Neuronal stem cell (in vitro differentiated cells): ENCODE measurements around the gene CAMTA1. TPM values are rescaled to one million over a fixed set of nuclear protein-coding genes. Genes with fewer than 3 reads are reported as not detected.

Experiments used
- DNase-seq: peaks from one replicate; pipeline ENCODE4 v3.0.0-alpha.2; 2013; ENCODE audit warnings: low spot score
- H2AFZ ChIP-seq: one replicate; pipeline ENCODE4 v1.6.1; 2013; ENCODE audit warnings: mild to moderate bottlenecking, low read length, inconsistent platforms
- H2AK5ac ChIP-seq: 2 replicates; pipeline ENCODE4 v1.6.1; 2013; ENCODE audit warnings: low read depth, mild to moderate bottlenecking, inconsistent platforms, low read length, moderate library complexity, mixed read lengths
- H2BK120ac ChIP-seq: 2 replicates; pipeline ENCODE4 v1.6.1; 2013; ENCODE audit warnings: low read depth, mild to moderate bottlenecking, inconsistent platforms, low read length, moderate library complexity, mixed read lengths
- H2BK12ac ChIP-seq: one replicate; pipeline ENCODE4 v1.6.1; 2013; ENCODE audit warnings: low read length, inconsistent platforms
- H2BK15ac ChIP-seq: 2 replicates; pipeline ENCODE4 v1.6.1; 2013; ENCODE audit warnings: mild to moderate bottlenecking, low read length, inconsistent platforms, mixed read lengths
- H2BK5ac ChIP-seq: one replicate; pipeline ENCODE4 v1.6.1; 2013; ENCODE audit warnings: inconsistent platforms, mild to moderate bottlenecking, low read length, moderate library complexity
- H3K14ac ChIP-seq: one replicate; pipeline ENCODE4 v1.6.1; 2013; ENCODE audit warnings: low read length, inconsistent platforms
- H3K18ac ChIP-seq: 2 replicates; pipeline ENCODE4 v1.6.1; 2013; ENCODE audit warnings: low read length, inconsistent platforms
- H3K23ac ChIP-seq: 2 replicates; pipeline ENCODE4 v1.6.1; 2013; ENCODE audit warnings: low read depth, mild to moderate bottlenecking, mixed read lengths, low read length, inconsistent platforms; ENCODE audit not compliant: poor library complexity
- H3K27ac ChIP-seq: replicated peaks from 3 replicates; pipeline ENCODE4 v1.5.1; 2013; ENCODE audit warnings: low read length, inconsistent platforms
- H3K27me3 ChIP-seq, 3 experiments: 2 replicates each; pipeline ENCODE4 v1.6.1; 2013; ENCODE audit warnings: low read length in 3 of 3, mild to moderate bottlenecking in 2 of 3, inconsistent platforms in 1 of 3, low read depth in 1 of 3, mixed read lengths in 1 of 3, moderate library complexity in 1 of 3; ENCODE audit not compliant: control insufficient read depth in 3 of 3, insufficient read depth in 3 of 3
- H3K36me3 ChIP-seq, 2 donors: replicated peaks in 1 of 2; 2 replicates each; pipeline ENCODE4 v1.6.1; 2013; ENCODE audit warnings: low read length in 2 of 2; ENCODE audit not compliant: control insufficient read depth in 2 of 2, insufficient read depth in 2 of 2
- H3K4ac ChIP-seq: 2 replicates; pipeline ENCODE4 v1.6.1; 2013; ENCODE audit warnings: inconsistent platforms, mild to moderate bottlenecking, low read length, moderate library complexity
- H3K4me1 ChIP-seq, 2 donors: 1 replicate in 1 of 2; 2 replicates in 1 of 2; pipeline ENCODE4 v1.6.1; 2013; ENCODE audit warnings: low read length in 2 of 2, low read depth in 1 of 2; ENCODE audit not compliant: control insufficient read depth in 2 of 2, insufficient read depth in 1 of 2
- H3K4me2 ChIP-seq: one replicate; pipeline ENCODE4 v1.6.1; 2013; ENCODE audit warnings: mild to moderate bottlenecking, low read length, inconsistent platforms; ENCODE audit not compliant: insufficient read depth, poor library complexity, severe bottlenecking
- H3K4me3 ChIP-seq, 2 donors: 2 replicates each; pipeline ENCODE4 v1.5.1; 2013; ENCODE audit warnings: low read length in 2 of 2, mild to moderate bottlenecking in 2 of 2, inconsistent platforms in 1 of 2, moderate library complexity in 1 of 2
- H3K79me1 ChIP-seq: one replicate; pipeline ENCODE4 v1.6.1; 2013; ENCODE audit warnings: low read depth, mild to moderate bottlenecking, inconsistent platforms, low read length, moderate library complexity
- H3K9ac ChIP-seq: one replicate; pipeline ENCODE4 v1.6.1; 2013; ENCODE audit warnings: mild to moderate bottlenecking, low read depth, low read length, inconsistent platforms; ENCODE audit not compliant: poor library complexity
- H3K9me3 ChIP-seq, 2 donors: replicated peaks in 1 of 2; 2 replicates each; pipeline versions ENCODE3 to v1.6.1; 2013; ENCODE audit warnings: low read length in 2 of 2, mild to moderate bottlenecking in 2 of 2, inconsistent platforms in 1 of 2, low read depth in 1 of 2, mixed read lengths in 1 of 2, moderate library complexity in 1 of 2; ENCODE audit not compliant: control insufficient read depth in 2 of 2, insufficient read depth in 1 of 2
- H4K8ac ChIP-seq: one replicate; pipeline ENCODE4 v1.6.1; 2013; ENCODE audit warnings: low read depth, mild to moderate bottlenecking, inconsistent platforms, low read length, moderate library complexity
- H4K91ac ChIP-seq: one replicate; pipeline ENCODE4 v1.6.1; 2013; ENCODE audit warnings: low read length, low read depth, mild to moderate bottlenecking, inconsistent platforms; ENCODE audit not compliant: poor library complexity
- WGBS, 2 donors: extraction: QIAGEN DNeasy Blood & Tissue Kit; methylation state at CpG; one replicate each; pipeline ENCODE4 v1.1.7; 2013; ENCODE audit warnings: missing lambda C conversion rate in 2 of 2, mixed read lengths in 1 of 2; ENCODE audit not compliant: insufficient read length in 2 of 2, insufficient replicate concordance in 1 of 2; ENCODE audit errors: extremely low coverage in 2 of 2; 5-methylcytosine and 5-hydroxymethylcytosine counted together
- small RNA-seq: library from polyadenylated mRNA; stranded (forward); fragments of <200 nt; extraction: miRNeasy Mini kit (QIAGEN cat#:217004); gene quantifications from one replicate; pipeline ENCODE3, GENCODE V24; 2013; ENCODE audit not compliant: insufficient read depth

The CAMTA1 gene

DNA sequence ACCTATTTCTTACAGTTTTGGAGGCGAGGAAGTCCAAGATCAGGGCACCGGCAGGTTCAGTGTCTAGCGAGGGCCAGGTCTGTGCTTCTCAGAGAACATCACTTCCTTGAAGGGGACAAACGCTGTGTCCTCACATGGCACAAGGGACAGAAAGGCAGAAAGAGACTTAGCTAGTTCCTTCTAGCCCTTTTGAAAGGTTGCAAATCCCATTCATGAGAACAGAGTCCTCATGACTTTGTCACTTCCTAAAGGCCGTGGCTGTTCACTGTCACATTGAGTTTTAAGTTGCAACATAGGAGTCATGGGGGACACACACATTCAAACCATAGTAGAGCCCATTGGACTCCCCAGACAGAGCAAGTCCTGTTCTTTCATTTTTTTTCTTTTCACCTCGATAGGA lies 1026.2 kb downstream of the CAMTA1 start:
- H3K36me3 ChIP-seq, result peaks cover 4 to 16% of the 10 kb centered on the region in 2 donors
- H3K23ac ChIP-seq, result no peak overlapping the region
- H3K4me1 ChIP-seq, result peaks cover 0 to 1% of the 10 kb centered on the region in 2 donors
- H3K4me2 ChIP-seq, result no peak overlapping the region
- H3K9ac ChIP-seq, result no peak overlapping the region
- no peak overlapping the region for H2BK120ac ChIP-seq
- H3K79me1 ChIP-seq, result no peaks in the 10 kb centered on the region
- no peak overlapping the region for H3K4ac ChIP-seq
- no CpG with 5 or more reads among the region's 6 CpGs for WGBS, 2 donors
- H4K91ac ChIP-seq, result no peak overlapping the region
- H2AFZ ChIP-seq, result no peak overlapping the region
- H3K4me3 ChIP-seq, result no peak overlapping the region
- H2BK5ac ChIP-seq, result no peak overlapping the region
- H3K9me3 ChIP-seq, result peaks cover 10 to 18% of the 10 kb centered on the region in 2 donors
- no peak overlapping the region for H3K18ac ChIP-seq
- H2BK15ac ChIP-seq, result no peak overlapping the region
- H3K27me3 ChIP-seq, result no peaks in the 10 kb centered on the region
- H2AK5ac ChIP-seq, result no peak overlapping the region
- H3K14ac ChIP-seq, result no peak overlapping the region
- no peak overlapping the region for H3K27ac ChIP-seq
- H4K8ac ChIP-seq, result no peak overlapping the region
- no peak for DNase-seq
- H2BK12ac ChIP-seq, result no peak overlapping the region

- H3K23ac ChIP-seq, result no peak overlapping the region
- H2BK12ac ChIP-seq, result no peak overlapping the region
- H2BK15ac ChIP-seq, result no peak overlapping the region
- H3K9me3 ChIP-seq, result peaks cover 10 to 18% of the 10 kb centered on the region in 2 donors
- no peak overlapping the region for H2AK5ac ChIP-seq
- no peaks in the 10 kb centered on the region for H3K79me1 ChIP-seq
- no peak overlapping the region for H3K18ac ChIP-seq
- H2AFZ ChIP-seq, result no peak overlapping the region
- H3K4me3 ChIP-seq, result no peak overlapping the region
- no peak overlapping the region for H3K9ac ChIP-seq
- no peak overlapping the region for H3K4ac ChIP-seq
- H3K27me3 ChIP-seq, result no peaks in the 10 kb centered on the region
- H3K4me2 ChIP-seq, result no peak overlapping the region
- H4K8ac ChIP-seq, result no peak overlapping the region
- peaks cover 0 to 1% of the 10 kb centered on the region in 2 donors for H3K4me1 ChIP-seq
- no peak overlapping the region for H3K14ac ChIP-seq
- WGBS, 2 donors, result no CpG with 5 or more reads among the region's 3 CpGs
- H3K36me3 ChIP-seq, result peaks cover 2 to 16% of the 10 kb centered on the region in 2 donors
- no peak overlapping the region for H4K91ac ChIP-seq
- H2BK5ac ChIP-seq, result no peak overlapping the region
- H3K27ac ChIP-seq, result no peak overlapping the region
- DNase-seq, result no peak
- no peak overlapping the region for H2BK120ac ChIP-seq
Measured at GRCh38 chr1:7813677-7814373, 1028.6 kb downstream of the CAMTA1 start.

Small RNA genes within 50 kb of the gene (small RNA-seq; reads per million reads assigned to genes)
- not detected for gene AL359881.1
- not detected for gene AL590128.1
- not detected for gene RNU1-8P
